GM19193 (cell line): ENCODE results near the gene PLEKHA4.

Experiments
- POLR2A ChIP-seq: IDR thresholded peaks from 4 replicates; pipeline ENCODE4 v1.6.1; 2011; ENCODE audit not compliant: insufficient read depth, insufficient read length; ENCODE audit errors: extremely low read depth

PLEKHA4 gene

DNA sequence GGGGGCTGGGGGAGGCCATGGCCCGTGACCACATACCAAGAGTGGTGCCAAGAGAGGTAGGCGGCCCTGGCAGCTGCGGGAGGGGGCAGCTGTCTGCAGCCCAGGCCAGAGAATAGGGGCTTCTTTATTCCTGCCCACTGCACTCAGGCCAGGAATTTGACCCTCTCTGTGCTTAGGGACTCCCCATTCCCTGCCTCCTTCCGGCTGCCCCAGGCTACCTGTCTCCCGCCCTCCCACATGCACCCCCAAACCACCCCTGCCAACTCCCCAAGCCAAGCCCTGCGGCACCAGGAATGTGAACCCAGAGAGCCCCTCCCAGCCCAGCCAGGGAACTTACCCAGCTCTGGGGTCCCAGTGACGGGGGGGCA lies 687 bp downstream of the PLEKHA4 start:
- no peak for TF ChIP-seq POLR2A

DNA sequence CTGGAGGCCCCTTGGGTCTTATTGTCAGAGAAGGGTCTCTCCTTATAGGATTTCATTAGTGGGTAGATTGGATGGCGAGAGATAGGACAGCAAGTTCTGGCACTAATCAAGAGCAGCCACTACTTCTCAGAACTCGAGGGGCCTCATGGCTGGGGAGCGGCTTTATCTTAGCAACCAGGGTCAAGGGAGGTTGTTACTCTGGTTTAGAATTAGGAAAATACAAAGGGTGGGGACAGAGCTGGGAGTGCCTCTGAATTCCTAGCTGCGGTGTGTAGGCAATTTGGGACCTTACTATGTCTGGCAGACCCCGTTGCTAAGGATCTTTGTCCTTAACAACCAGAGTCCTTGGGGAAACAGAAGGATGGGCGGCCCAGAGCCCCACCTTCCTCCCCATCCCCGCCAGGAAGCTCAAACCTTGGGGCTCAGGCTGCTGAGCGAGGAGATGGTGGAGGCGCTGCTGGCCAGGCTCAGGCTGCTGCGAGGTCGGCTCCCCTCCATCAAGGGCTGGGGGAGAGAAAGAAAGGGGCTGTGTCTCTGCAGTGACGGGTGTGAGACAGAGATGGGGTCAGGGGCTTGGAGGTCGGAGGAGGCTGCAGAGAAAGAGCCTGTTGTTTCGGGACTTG lies 1.2 kb downstream of the PLEKHA4 start:
- no peak for TF ChIP-seq POLR2A

GRCh38 chr19:48866692-48867091 lies 1.7 kb downstream of the PLEKHA4 start:
- TF ChIP-seq POLR2A: no peak

- no peak for TF ChIP-seq POLR2A
These were observed 5.6 kb downstream of the PLEKHA4 start for GRCh38 chr19:48862827-48863226.

GRCh38 chr19:48861313-48861712 lies 7.1 kb downstream of the PLEKHA4 start:
- TF ChIP-seq POLR2A: no peak

GRCh38 chr19:48859711-48860572 lies 8.5 kb downstream of the PLEKHA4 start:
- no peak for TF ChIP-seq POLR2A

DNA sequence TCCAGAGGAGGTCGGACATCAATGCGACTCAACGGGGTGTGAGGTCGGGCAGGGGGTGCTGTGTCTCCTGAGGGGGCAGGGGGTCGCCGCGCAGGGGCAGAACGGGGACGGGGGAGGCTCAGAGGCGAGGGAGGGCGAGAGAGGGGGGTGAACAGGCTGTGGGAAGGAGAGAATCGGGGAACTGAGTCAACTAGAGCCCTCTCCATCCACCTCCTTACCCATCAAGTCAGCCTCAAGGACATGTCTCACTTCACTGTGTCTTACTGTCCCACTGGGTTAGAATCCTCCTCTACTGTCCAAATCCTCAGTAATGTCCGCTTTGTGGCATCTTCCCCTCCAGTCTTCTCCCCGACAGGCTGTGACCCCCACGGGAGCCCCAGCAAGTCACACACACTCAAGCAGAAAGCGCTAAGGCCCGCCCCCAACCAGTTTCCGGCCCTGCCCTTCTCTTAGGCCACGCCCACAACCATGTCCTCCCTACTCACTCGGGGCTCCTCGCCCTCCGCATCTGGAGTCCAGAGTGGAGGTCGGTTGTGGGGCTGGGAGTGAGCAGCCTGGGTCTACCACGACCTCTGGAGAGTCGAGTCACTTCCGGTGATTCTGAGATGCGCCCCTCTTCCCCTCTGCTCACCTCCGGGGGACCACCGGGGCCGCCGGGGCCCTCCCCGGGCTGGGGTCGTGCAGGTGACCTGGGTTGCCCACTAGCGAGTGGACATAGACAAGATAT lies 9.3 kb downstream of the PLEKHA4 start:
- TF ChIP-seq POLR2A: no peak

DNA sequence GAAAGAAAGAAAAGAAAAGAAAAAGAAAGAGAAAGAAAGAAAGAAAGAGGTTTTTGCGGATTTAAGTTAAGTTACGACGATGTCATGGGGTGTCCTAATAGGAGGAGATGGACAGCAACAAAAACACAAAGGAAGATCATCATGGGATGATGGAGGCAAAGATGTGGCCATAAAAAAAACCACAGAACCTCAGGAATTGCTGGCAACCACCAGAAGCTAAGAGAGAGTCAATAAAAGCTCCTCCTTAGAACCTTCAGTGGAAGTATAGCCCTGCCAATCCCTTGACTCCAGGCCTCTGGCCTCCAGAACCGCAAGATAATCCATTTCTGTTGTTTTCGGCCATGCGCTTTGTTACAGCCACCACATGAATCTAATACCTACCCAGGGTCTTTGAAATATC lies 11.5 kb downstream of the PLEKHA4 start:
- TF ChIP-seq POLR2A: no peak

DNA sequence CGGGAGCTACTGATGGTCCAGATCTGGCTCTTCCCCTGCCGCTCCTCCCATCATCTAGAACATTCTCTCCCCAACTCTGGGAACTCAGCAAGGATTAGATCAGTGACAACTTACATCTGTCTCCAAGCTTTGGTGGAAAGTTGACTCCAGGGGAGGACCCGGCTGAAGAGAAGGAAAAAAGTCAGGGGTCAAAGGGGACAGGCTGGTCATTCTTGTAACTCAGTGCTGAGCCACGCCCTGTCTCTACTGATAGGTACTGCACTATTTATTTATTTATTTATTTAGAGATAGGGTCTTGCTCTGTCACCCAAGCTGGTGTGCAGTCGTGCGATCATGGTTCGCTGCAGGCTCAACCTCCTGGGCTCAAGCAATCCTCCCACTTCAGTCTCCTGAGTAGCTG lies 14.3 kb downstream of the PLEKHA4 start:
- no peak for TF ChIP-seq POLR2A

- TF ChIP-seq POLR2A: no peak
These were observed 14.9 kb downstream of the PLEKHA4 start for GRCh38 chr19:48853483-48853882.

- TF ChIP-seq POLR2A: no peak
These were observed 16.1 kb downstream of the PLEKHA4 start for GRCh38 chr19:48852292-48852691.

DNA sequence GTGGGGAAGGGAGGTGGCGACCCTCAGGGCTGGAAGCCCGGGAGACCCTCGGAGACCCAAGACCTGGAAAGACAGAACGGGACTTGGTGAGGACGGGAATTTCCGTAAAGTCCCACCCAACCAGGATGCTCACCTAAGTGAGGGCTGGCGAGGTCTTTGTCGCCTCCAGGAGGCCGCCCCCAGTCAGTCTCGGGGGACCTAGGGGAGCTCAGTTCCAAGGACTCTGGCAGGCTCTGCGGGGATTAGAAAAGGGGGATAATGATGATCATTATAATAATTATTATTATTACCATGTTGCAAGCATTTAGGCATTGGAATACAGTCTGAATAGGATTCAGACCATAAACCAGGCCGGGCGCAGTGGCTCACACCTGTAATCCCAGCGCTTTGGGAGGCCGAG lies 23.0 kb downstream of the PLEKHA4 start:
- TF ChIP-seq POLR2A: no peak

- no peak for TF ChIP-seq POLR2A
These were observed 23.9 kb downstream of the PLEKHA4 start for GRCh38 chr19:48844472-48844871.

DNA sequence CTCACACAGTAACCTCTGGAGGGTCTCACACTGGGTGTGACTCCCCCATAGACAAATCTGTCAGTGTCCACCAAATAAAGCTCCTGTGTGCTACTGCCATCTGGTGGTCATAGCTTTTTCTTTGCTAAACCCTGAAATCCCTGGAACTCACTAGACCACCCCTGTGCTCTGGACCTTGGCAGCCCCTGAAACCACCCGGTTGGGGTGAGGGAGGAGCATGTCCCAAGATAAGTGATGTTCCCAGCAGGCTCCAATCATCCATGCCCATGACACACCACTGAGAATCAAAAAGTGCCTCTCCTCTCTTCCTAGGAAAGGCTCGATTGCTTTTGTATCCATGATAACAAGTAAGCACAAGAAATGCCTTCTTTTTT lies 25.6 kb downstream of the PLEKHA4 start:
- no peak for TF ChIP-seq POLR2A

DNA sequence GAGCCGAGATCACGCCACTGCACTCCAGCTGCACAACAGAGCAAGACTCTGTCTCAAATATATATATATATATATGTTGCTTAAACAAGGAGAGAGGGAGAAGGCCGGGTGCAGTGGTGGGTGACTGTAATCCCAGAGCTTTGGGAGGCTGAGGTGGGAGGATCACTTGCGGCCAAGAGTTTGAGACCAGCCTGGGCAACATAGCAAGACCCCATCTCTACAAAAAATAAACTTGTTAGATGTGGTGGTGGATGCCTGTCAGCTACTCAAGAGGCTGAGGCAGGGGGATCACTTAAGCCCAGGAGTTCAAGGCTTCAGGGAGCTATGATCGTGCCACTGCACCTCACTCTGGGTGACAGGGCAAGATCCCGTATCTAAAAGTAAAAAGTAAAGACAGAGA lies 26.8 kb downstream of the PLEKHA4 start:
- no peak for TF ChIP-seq POLR2A

GRCh38 chr19:48841047-48841446 lies 27.4 kb downstream of the PLEKHA4 start:
- no peak for TF ChIP-seq POLR2A
